ENCODE measurements around the gene PTPRE.

PTPRE gene

GRCh38 chr10:127883516-127883915 lies 23.4 kb upstream of the PTPRE start:
- DNase-seq: no peak

- no peak for DNase-seq
These were observed 22.4 kb upstream of the PTPRE start for GRCh38 chr10:127884501-127884900.

DNA sequence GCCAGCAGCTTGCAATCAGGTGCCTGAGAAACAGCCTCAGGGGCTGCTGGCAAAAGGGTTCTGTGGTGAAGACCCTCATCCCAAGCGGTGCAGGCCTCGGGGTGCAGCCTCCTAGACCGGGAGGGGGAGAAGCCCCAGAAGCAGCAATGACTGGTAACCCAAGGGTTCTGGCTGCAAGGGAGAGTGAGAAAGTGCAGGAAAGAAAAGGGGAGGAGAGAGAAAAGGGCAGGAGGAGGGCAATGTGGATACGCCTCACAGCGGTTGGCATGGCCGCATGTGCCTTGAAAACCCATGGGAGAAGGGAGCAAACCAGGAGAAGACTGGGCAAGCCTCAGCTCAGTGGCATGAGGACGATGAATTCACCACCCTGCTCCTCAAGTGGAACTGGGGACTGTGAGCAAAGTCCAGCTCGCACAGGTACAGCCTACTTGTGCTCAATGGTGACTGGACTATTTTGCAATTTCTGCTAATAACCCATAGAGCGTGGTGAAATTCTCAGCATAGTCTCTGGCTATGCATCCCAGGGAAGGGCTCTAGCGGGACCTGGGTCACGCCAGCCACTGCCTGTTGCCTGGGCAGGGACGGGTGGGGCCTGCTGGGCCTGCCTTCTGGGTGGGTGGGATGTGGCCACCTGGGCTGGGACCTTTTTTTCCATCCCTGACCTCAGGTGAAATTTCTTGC lies 20.4 kb upstream of the PTPRE start:
- DNase-seq: no peak

DNA sequence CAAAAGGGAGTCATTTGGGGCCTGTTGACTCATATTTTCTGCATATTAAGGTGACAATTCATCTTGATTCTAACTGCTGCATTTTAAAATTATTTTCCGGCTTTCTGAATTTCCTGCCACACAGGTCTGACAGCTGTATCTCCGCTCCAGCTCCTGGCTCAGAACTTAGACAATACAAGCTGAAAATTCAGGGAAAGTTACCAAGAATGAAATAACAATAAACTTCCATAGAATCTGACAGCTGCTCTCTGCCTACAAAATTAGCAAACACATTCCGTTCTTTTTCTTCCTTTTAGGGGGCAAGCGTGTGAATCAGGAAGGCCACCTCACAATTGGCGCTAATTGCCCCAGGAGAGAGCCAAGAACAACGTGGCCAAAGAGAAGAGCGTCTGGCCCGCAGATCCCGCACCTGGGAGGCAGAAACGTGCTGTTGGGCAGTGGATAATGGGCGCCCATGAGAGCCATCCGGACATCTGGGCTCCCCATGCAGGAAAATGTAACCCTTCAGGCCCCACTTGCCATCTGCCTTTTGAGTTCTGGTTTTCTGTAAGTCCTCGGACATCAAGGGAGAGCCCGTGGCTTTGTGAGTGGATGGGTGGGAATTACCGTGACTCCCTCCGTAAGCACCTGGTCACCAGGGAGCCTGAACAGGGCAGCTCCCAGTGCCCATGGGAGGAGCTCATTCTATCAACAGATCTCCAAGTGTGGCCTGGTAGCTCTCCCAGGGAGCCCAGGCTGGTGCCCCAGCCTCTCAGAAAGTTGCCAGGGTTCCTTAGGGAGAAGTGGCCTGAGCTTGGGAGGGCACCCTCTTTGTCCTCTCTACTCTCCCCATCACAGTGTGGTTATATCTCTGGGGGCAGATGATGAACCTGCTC lies 19.1 kb upstream of the PTPRE start:
- no peak for DNase-seq

DNA sequence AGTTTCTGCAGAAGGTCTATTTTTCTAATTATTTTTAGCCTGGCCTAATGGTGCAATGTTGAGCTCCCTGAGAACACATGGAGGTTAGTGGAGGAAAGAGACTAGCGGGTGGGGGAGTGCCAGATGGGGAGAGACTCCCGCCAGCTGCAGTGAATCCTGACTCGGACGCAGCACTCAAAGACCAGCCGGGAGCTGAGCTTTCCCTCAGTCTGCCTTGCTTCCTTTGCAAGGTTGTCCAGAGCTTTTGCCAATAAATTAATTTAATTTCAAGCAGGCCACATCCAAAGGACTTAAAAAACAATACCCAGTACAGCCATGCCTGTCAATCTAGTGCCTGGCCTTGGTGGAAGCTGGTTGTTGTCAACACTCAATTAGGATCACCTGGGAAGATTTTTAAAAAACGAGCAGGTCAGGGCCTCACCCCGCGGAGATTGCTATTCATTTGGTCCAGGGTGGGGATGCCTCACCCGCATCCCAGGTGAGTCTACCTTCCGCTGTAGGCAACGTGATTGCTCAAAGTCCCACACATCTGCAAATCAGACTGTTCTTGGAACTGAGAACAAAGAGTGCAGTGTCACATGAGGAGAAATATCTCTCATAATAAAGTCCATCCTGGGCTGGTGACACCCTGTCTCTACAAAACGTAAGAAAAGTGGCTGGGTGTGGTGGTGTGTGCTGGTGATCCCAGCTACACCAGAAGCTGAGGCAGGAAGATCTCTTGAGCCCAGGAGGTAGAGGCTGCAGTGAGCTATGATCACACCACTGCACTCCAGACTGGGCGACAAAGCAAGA lies 18.2 kb upstream of the PTPRE start:
- no peak for DNase-seq

DNA sequence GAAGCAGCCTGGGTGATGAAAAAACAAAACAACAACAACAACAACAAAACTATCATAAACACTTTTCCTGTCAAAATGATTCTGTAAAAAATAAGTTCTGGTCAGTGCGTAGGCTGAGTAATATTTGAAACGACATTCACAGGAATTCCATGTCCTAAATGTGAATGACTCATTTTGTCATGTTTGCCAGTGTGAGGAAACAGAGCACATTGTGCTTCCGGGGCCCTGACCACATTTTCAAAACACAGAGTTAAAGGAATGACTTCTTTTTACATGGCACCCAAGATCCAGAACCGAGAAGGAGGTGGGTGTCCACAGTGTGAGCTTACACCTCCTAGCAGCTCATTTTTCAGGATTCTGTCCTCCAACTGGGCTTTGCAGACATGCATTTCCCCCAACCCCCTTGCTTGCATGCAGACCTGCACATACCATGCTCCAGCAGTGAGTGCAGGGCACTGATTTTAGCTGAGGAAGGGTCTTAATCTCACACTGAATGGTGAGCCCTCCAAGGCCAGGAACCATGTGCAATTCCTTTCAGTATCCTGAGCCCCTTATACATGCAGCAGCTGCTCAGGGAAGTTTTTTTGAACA lies 17.2 kb upstream of the PTPRE start:
- no peak for DNase-seq

GRCh38 chr10:127890216-127890615 lies 16.7 kb upstream of the PTPRE start:
- no peak for DNase-seq

DNA sequence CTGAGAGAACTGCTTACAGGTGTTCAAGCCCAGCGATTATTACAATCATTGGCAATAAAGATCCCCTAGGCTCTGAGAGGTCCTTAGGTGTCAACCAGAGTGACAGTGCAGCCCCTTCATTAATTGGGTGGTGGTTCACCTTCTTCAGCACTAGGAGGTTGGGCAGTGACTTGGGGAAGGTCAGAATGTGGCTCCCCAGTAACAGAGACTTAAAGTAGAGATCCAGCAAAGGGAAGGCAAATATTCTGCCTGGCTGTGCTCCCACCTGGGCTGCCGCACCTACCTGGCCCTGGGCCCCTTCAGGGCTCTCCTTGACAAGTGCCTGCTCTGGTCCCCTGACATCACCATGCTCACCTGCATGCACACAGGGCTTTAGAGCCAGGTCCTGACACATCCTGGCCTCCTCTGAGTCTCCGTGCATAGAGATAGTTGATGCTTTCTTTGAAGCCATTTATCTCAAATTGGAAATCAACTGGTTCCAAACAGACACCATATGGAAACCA lies 16.0 kb upstream of the PTPRE start:
- DNase-seq: no peak

- no peak for DNase-seq
These were observed 14.2 kb upstream of the PTPRE start, which contains the start of gene CLRN3 for GRCh38 chr10:127892743-127893142. TSS of gene CLRN3 (minus strand) at chr10:127892941. CDS start at chr10:127892784, 157 bp downstream.

GRCh38 chr10:127894146-127894545 lies 12.8 kb upstream of the PTPRE start:
- no peak for DNase-seq

GRCh38 chr10:127896590-127896989 lies 10.3 kb upstream of the PTPRE start:
- DNase-seq: no peak

GRCh38 chr10:127897177-127897576 lies 9.7 kb upstream of the PTPRE start:
- no peak for DNase-seq

DNA sequence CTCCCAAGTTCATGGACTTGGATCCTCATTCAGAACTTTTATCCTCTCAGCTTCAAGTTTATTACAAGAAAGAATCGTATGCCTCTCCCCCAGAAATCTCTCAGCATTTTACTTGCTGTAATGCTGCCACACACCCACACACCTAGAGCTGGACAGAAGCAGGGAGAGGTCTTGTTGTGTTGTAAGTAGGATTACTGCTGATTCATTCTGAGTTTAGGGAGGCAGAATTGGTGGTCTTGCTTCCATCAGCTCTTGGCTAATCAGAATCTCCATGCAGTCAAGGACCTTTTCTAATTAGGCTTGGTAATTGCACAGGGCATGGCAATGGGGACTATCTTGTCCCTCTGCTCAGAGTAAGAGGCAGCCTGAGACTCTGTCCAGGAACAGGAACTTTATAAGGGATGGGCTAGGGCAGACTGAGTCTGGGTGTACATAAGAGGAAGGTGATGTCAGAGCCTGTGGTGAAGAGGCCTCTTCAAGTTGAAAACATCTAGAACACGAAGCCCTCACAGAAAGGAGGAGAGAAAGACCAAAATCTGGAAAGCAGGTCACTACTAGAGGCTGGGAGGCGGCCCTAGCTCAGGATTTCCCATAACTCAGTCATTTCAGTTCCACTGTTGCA lies 7.0 kb upstream of the PTPRE start:
- no peak for DNase-seq

GRCh38 chr10:127903789-127904188 lies 3.1 kb upstream of the PTPRE start:
- no peak for DNase-seq

DNA sequence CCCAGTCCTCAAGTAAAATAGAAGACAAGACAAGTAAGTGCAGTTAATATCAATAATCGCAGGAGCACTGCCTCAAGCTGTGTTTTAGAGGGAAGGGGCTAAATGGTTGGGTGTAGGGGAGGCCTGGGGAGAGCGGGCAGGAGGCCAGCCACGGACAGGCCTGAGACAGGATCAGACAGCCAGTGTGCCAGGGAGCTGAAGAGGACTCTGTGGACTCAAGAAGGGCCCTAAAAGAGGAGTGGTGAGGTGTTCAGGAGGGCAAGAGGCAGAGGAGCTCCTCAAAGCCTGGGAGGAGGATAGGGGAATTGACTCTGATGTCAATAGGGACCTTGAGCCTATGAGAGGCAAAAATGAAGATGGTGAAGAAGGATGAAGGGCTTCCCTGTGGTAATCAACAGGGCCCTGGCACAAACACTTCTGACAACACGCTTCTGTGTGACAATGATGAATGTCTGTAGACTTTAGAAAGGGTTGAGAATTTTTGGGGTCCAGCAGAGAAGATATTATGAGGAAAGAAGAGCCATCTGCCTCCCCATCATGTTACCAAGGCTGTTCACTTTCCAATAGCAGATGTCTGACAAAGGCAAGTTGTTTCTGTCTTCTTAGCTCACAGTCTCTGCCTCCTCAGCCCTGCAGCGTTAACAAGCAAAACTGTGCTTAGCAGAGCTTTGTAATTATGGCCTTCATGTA lies 2.4 kb upstream of the PTPRE start:
- no peak for DNase-seq

GRCh38 chr10:127905001-127905847 lies 1.7 kb upstream of the PTPRE start:
- no peak for DNase-seq

- no peak for DNase-seq
These were observed 1.0 kb upstream of the PTPRE start for GRCh38 chr10:127905848-127906261.

- DNase-seq: no peak
These were observed 655 bp downstream of the PTPRE start for GRCh38 chr10:127907411-127908105.

- DNase-seq: no peak
These were observed 1.4 kb downstream of the PTPRE start for GRCh38 chr10:127908106-127908958.

Measured in NCI-H187 (cell line).